Naive thymus-derived CD8-positive, alpha-beta T cell (primary cell): ENCODE data around the gene RERGL. TPM values are rescaled to one million over a fixed set of nuclear protein-coding genes. Genes with fewer than 3 reads are reported as not detected.
"Not testable (repeated sequence)": the region's sequence is repeated elsewhere in the genome, so short reads cannot be mapped to it uniquely, and the experiment has no call there.

Experiments used
- ATAC-seq, 2 donors: fragments of 150-1000 bp; cut with Tn5 transposase in 1 of 2; sonication (Bioruptor Pico), chemical (Tn5 transposase) in 1 of 2; 1 replicate in 1 of 2; 2 replicates in 1 of 2; pipeline ENCODE4 v1.10.0; 2021; ENCODE audit warnings: mild to moderate bottlenecking in 2 of 2, moderate library complexity in 2 of 2
- POLR2A ChIA-PET: fragments of 350-600 bp; sonication (Branson Sonifier 250); formaldehyde crosslinking; loops from one replicate; lab custom pipeline; 2021; ENCODE audit warnings: antibody characterized with exemption; lab: Charles Lee
- DNase-seq, 10 donors: peaks; one replicate each; pipeline versions ENCODE4 v3.0.0 to v3.0.0-alpha.2; 2020 to 2022
- H3K27ac Mint-ChIP-seq, 10 donors: one replicate each; pipeline ENCODE4 v1.8.0; 2020 to 2022; ENCODE audit warnings: mild to moderate bottlenecking in 10 of 10, mixed read lengths in 10 of 10, moderate library complexity in 4 of 10, inconsistent platforms in 1 of 10
- H3K27me3 Mint-ChIP-seq, 5 donors: one replicate each; pipeline ENCODE4 v1.8.0; 2021 to 2022; ENCODE audit warnings: mixed read lengths in 5 of 5
- H3K36me3 Mint-ChIP-seq, 3 donors: one replicate each; pipeline ENCODE4 v1.8.0; 2020 to 2022; ENCODE audit warnings: mixed read lengths in 3 of 3, mild to moderate bottlenecking in 2 of 3, inconsistent platforms in 1 of 3
- H3K4me1 Mint-ChIP-seq, 4 donors: one replicate each; pipeline ENCODE4 v1.8.0; 2021 to 2022; ENCODE audit warnings: mixed read lengths in 4 of 4
- H3K4me3 Mint-ChIP-seq, 10 donors: one replicate each; pipeline ENCODE4 v1.8.0; 2020 to 2022; ENCODE audit warnings: mild to moderate bottlenecking in 10 of 10, mixed read lengths in 10 of 10, moderate library complexity in 6 of 10, inconsistent platforms in 1 of 10
- H3K9me3 Mint-ChIP-seq, 9 donors: one replicate each; pipeline ENCODE4 v1.8.0; 2020 to 2022; ENCODE audit warnings: mixed read lengths in 9 of 9, mild to moderate bottlenecking in 3 of 9, inconsistent platforms in 1 of 9, moderate library complexity in 1 of 9
- polyA plus RNA-seq, 3 donors: library from polyadenylated mRNA; unstranded; fragments of 300-500 nt; fragmentation: Illumina TruSeq; gene quantifications; one replicate each; pipeline ENCODE4 v1.2.3, GENCODE V29; 2021
- total RNA-seq, 8 experiments: library from RNA in 2 of 8; stranded (reverse) in 2 of 8; gene quantifications; one replicate each; pipeline ENCODE4 v1.2.3 and lab custom pipeline; 2021 to 2026

The RERGL gene
- total and polyA plus RNA-seq, 5 experiments from 2014 or later = not detected

- Mint-ChIP-seq H3K36me3 (no peaks in the 10 kb centered on the region), H3K4me3 (no peak overlapping the region), H3K9me3 (peaks cover 0 to 9% (median 3%) of the 10 kb centered on the region in 9 donors), H3K27me3 (no peaks in the 10 kb centered on the region), H3K27ac (no peak overlapping the region), H3K4me1 (no peaks in the 10 kb centered on the region)
- ATAC-seq = no peak
- POLR2A ChIA-PET = no interaction called here
- no peak for DNase-seq
Measured at GRCh38 chr12:18071336-18071735, 18.7 kb downstream of the RERGL start.

- Mint-ChIP-seq H3K9me3 (peaks cover 2 to 27% (median 7%) of the 10 kb centered on the region in 9 donors), H3K27ac (no peak overlapping the region), H3K4me1 (no peaks in the 10 kb centered on the region), H3K27me3 (no peaks in the 10 kb centered on the region), H3K36me3 (no peaks in the 10 kb centered on the region), H3K4me3 (no peak overlapping the region)
- ATAC-seq (no peak), DNase-seq (no peak)
- POLR2A ChIA-PET = no interaction called here
Measured at GRCh38 chr12:18068355-18068754, 21.6 kb downstream of the RERGL start.

GRCh38 chr12:18066666-18067065, 23.3 kb downstream of the RERGL start:
- POLR2A ChIA-PET = no interaction called here
- Mint-ChIP-seq H3K4me1 (no peaks in the 10 kb centered on the region), H3K4me3 (no peak overlapping the region), H3K36me3 (no peaks in the 10 kb centered on the region), H3K27ac (no peak overlapping the region), H3K9me3 (peaks cover 2 to 27% (median 13%) of the 10 kb centered on the region in 9 donors), H3K27me3 (no peaks in the 10 kb centered on the region)
- no peak for ATAC-seq
- DNase-seq = no peak

GRCh38 chr12:18062867-18063266, 27.1 kb downstream of the RERGL start:
- H3K36me3 Mint-ChIP-seq, ATAC-seq, H3K4me3 Mint-ChIP-seq, H3K4me1 Mint-ChIP-seq, POLR2A ChIA-PET, DNase-seq, H3K27ac Mint-ChIP-seq, H3K27me3 Mint-ChIP-seq: not testable (repeated sequence)
- H3K9me3 Mint-ChIP-seq = peaks cover 3 to 50% (median 27%) of the 10 kb centered on the region in 9 donors

DNA sequence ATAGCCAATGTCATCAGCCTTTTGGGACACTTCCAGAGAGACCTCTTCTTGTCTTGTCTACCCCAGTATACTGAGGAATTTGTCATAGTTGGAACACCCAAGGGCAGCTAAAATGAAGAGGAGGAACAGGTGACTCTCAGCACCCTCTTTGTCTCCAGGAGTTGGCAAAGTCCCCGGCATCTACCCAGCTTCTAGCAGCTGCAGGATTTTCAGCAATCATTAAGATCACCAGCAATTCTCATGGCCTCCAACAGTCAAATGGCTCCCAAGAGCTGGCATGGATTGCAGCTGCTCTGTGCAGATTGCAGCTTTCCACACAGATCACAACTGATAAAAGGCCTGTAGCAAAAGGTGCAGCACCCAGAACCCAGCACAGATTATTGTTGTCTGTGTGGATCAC, 32.9 kb downstream of the RERGL start:
- DNase-seq (no peak), ATAC-seq (no peak)
- peaks cover 0 to 71% (median 22%) of the 10 kb centered on the region in 9 donors for H3K9me3 Mint-ChIP-seq

GRCh38 chr12:18054925-18055619, 34.9 kb downstream of the RERGL start:
- DNase-seq = no peak
- Mint-ChIP-seq H3K27ac (no peak overlapping the region), H3K36me3 (no peaks in the 10 kb centered on the region), H3K4me3 (no peak overlapping the region), H3K4me1 (no peaks in the 10 kb centered on the region), H3K27me3 (no peaks in the 10 kb centered on the region), H3K9me3 (peaks cover 9 to 53% (median 18%) of the 10 kb centered on the region in 9 donors)
- POLR2A ChIA-PET = no interaction called here
- ATAC-seq = no peak

More for the DNA sequence above, 32.9 kb downstream of the RERGL start:
- no peaks in the 10 kb centered on the region for H3K27me3 Mint-ChIP-seq
- no peaks in the 10 kb centered on the region for H3K36me3 Mint-ChIP-seq
- POLR2A ChIA-PET = no interaction called here
- H3K4me3 Mint-ChIP-seq = no peak overlapping the region
- no peaks in the 10 kb centered on the region for H3K4me1 Mint-ChIP-seq
- no peak overlapping the region for H3K27ac Mint-ChIP-seq

DNA sequence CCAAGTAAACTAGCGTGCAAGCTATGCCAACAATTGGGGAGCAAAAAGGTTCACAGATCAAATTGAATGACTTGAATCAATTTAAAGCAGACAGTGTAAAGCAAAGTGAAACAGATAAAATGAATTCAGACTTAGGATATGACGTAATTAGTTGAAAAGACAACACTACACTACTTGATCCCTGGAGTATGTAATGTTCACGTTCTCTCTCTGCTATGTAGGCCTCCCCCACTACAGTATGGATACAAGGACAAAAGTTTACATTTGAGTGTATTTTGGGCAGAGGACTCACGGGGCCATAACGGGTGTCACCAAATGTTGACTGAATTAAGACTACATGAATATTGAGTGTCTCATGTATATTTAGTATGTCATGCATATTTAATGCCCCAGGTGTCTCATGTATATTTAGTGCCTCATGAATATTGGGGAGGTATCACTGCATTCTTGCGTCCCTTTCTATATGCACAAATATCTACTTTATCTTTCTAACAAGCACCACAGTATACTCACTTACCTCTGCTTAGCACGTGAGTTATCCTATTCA, 44.5 kb downstream of the RERGL start:
- DNase-seq (no peak), ATAC-seq (no peak)
- no peaks in the 10 kb centered on the region for H3K27me3 Mint-ChIP-seq
- peaks cover 0 to 22% (median 5%) of the 10 kb centered on the region in 9 donors for H3K9me3 Mint-ChIP-seq
- no peak overlapping the region for H3K4me3 Mint-ChIP-seq
- POLR2A ChIA-PET = no interaction called here
- no peaks in the 10 kb centered on the region for H3K36me3 Mint-ChIP-seq
- H3K27ac Mint-ChIP-seq = no peak overlapping the region
- H3K4me1 Mint-ChIP-seq = no peaks in the 10 kb centered on the region

DNA sequence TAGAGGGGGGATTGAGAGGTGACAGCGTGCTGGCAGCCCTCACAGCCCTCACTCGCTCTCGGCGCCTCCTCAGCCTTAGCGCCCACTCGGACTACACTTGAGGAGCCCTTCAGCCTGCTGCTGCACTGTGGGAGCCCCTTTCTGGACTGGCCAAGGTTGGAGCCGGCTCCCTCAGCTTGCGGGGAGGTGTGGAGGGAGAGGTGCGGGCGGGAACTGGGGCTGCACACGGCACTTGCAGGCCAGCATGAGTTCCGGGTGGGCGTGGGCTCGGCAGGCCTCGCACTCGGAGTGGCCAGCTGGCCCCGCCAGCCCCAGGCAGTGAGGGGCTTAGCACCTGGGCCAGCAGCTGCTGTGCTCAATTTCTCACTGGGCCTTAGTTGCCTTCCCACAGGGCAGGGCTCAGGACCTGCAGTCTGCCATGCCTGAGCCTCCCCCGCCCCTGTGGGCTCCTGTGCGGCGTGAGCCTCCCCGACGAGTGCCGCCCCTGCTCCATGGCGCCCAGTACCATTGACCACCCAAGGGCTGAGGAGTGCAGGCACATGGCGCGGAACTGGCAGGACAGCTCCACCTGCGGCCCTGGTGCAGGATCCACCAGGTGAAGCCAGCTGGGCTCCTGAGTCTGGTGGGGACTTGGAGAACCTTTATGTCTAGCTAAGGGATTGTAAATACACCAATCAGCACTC, 49.8 kb downstream of the RERGL start:
- ATAC-seq, H3K4me3 Mint-ChIP-seq, POLR2A ChIA-PET, DNase-seq, H3K4me1 Mint-ChIP-seq, H3K27ac Mint-ChIP-seq, H3K36me3 Mint-ChIP-seq, H3K27me3 Mint-ChIP-seq: not testable (repeated sequence)
- peaks cover 3 to 39% (median 12%) of the 10 kb centered on the region in 9 donors for H3K9me3 Mint-ChIP-seq

Other genes starting within 250 kb of the RERGL start
- not detected for gene PIK3C2G, start 171.3 kb upstream of the RERGL start, total RNA-seq
- gene PIK3C2G, start 171.3 kb upstream of the RERGL start, polyA plus RNA-seq = not detected